Inflammatory macrophage treated with lipopolysaccharide for 4 hours (primary cell): ENCODE results near the gene SLC2A5.
"Not testable (repeated sequence)": the region's sequence is repeated elsewhere in the genome, so short reads cannot be mapped to it uniquely, and the experiment has no call there.

Experiments
- DNase-seq: peaks from one replicate; pipeline ENCODE4 v3.0.0-alpha.2; 2020

Gene SLC2A5

GRCh38 chr1:9004031-9004699, 65.3 kb downstream of the SLC2A5 start:
- DNase-seq, result no peak

GRCh38 chr1:9002215-9002560, 67.2 kb downstream of the SLC2A5 start:
- DNase-seq, result not testable (repeated sequence)

- not testable (repeated sequence) for DNase-seq
Measured at GRCh38 chr1:9001534-9002214, 67.8 kb downstream of the SLC2A5 start.

GRCh38 chr1:8993962-8994675, 75.3 kb downstream of the SLC2A5 start:
- not testable (repeated sequence) for DNase-seq

- no peak for DNase-seq
Measured at GRCh38 chr1:8992936-8993687, 76.3 kb downstream of the SLC2A5 start.

GRCh38 chr1:8989821-8990220, 79.6 kb downstream of the SLC2A5 start:
- no peak for DNase-seq

GRCh38 chr1:8989061-8989460, 80.4 kb downstream of the SLC2A5 start:
- DNase-seq, result no peak

GRCh38 chr1:8988618-8988967, 80.8 kb downstream of the SLC2A5 start:
- DNase-seq, result no peak

- peak; percentile 33 for DNase-seq
Measured at GRCh38 chr1:8987881-8988617, 81.4 kb downstream of the SLC2A5 start.

GRCh38 chr1:8986814-8987190, 82.6 kb downstream of the SLC2A5 start:
- DNase-seq, result no peak

GRCh38 chr1:8985915-8986813, 83.3 kb downstream of the SLC2A5 start:
- DNase-seq, result no peak
